HG02623 (cell line): Measurements from ENCODE around the gene CDC27.
"Not testable (repeated sequence)": the region's sequence is repeated elsewhere in the genome, so short reads cannot be mapped to it uniquely, and the experiment has no call there.

Experiments used
- ATAC-seq: cut with Tn5 transposase; IDR thresholded peaks from one replicate; pipeline ENCODE4 v1.9.1; 2021; ENCODE audit warnings: moderate library complexity; ENCODE audit not compliant: unreplicated experiment

Gene CDC27

DNA sequence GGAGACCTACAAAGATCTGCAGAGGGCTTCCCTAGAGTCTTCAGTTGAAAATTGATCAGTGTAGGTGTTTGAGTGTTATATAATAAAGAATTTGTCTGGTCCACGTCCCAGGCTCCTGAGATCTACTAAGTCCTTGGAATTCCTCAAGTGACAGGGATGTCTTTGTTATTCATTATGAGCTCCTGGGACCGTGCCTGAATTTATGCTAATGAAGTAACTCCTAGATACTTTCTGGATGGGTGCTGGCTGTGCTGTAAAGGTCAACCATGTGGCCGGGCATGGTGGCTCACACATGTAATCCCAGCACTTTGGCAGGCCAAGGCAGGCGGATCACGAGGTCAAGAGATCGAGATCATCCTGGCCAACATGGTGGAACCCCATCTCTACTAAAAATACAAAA is 43.7 kb downstream of the CDC27 start:
- no peak for ATAC-seq

DNA sequence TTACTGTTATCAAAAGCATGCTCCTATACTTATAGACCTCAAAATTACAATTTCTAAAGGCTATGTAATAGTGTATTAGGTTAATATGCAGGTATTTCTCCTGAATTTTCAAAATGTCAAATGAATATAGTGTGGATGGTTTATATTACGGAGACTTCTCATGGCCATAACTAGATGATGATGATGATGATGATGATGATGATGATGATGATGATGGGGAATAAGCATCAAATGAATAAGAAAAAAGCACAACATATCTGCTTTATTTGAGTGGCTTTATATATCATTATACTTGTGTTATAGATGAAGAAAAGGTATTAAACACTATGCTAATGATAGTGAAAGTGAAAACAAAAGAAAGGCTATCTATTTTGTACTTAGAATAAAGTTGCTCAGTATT is 53.9 kb downstream of the CDC27 start:
- no peak for ATAC-seq

DNA sequence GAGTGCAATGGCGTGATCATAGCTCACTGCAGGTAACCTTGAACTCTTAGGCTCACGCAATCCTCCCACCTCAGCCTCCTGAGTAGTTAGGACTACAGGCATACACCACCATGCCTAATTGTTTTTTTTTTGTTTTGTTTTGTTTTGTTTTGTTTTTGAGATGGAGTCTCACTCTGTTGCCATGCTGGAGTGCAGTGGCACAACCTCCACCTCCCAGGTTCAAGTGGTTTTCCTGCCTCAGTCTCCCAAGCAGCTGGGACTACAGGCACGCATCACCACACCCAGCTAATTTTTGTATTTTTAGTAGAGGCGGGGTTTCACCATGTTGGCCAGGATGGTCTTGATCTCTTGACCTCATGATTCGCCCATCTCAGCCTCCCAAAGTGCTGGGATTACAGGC is 54.7 kb downstream of the CDC27 start:
- ATAC-seq: not testable (repeated sequence)

DNA sequence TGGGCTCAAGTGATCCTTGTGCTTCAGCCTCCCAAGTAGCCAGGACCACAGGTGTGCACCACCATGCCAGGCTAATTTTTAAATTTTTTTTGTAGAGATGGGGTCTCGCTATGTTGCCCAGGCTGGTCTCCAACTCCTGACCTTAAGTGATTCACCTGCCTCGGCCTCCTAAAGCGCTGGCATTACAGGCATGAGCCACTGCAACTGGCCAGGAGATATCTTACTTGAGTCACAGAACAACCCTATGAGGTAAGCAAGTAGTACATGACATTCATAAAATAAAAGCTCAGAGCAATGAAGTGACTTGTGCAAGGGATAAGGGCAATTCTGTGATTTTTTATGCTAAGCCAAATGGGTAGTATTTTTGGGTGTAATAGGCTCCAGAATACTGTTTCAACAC is 57.3 kb downstream of the CDC27 start:
- no peak for ATAC-seq

DNA sequence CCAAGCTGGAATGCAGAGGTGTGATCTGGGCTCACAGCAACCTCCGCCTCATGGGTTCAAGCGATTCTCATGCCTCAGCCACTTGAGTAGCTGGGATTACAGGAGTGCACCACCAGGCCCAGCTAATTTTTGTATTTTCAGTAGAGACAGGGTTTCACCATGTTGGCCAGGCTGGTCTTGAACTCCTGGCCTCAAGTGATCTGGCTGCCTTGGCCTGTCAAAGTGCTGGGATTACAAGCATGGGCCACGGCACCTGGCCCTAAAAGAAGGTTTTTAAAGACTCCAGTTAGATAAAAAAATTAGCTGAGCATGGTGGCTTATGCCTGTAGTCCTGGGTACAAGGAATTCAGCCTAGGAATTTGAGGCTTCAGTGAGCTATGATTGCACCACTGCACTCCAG is 62.3 kb downstream of the CDC27 start:
- not testable (repeated sequence) for ATAC-seq

DNA sequence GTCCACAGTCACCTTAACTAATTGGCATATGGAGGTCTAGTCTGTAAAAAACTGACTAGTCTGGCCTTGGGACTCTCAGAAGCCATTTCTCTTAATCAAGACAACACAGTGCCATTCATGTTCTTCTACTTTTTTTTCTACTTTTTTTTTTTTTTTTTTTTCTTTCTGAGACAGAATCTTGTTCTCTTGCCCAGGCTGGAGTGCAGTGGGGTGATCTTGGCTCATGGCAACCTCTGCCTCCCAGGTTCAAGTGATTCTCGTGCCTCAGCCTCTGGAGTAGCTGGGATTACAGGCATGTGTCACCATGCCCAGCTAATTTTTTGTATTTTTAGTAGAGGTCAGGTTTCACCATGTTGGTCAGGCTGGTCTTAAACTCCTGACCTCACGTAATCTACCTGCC is 65.8 kb downstream of the CDC27 start:
- ATAC-seq: not testable (repeated sequence)

DNA sequence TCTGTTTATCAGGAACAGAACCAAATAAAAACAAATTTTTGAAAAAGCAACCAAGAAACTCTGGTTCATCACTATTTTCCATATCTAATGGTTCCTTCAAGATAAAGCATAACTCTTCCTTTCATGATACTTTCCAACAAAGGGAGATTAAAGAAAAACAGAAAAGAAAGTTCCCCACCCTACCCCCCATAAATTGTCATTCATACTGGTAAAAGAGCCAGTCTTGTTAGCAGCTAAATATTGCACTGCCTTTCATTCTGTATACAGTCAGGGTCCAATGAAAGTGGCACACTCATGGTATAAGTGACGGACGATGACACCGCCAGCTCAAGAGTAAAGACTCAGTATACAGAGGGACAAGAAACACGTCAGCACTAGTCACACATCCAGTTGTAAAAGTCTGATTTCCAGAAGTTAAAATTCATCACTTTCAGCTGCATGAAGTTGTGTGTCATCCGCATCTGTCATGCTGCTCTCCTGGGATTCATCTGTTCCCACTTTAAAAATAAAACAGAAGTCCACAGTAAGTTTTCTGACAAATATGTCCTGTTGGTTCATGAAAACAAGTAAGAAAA is 68.5 kb downstream of the CDC27 start:
- no peak for ATAC-seq

DNA sequence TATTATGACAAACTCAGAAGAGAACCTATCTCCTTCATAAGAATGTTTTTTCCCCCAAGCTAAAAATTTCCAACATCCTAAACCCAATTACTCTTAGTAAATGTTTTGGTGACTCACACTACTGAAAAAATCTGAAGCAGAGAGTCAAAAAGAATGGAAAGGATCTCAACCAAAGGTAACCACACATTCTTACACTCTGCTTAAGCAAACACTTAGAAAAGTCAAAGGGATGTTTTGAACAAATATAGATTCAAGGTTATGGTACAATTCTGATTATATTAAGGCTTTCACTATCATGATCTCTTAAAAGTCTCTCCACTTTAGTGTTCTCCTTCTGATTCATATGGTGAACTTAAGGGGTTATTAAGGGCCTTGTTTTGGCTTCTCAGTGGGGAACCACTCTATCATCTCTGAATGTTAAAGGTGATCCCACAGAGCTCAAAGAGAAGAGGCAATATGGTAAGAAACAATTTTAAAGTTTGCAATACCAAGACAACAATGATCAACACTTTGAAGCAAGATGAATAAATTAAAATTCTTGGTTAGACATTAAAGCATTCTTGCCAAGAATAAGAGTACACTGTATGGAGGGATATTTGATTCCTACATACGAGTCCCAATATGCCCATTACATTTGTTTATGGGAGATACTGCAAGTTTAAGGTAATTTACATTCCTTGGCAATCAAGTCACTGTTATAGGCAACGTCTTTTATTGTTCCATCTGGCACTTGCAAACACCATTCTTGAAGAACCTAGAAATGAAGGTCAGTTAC is 69.2 kb downstream of the CDC27 start:
- ATAC-seq: no peak

DNA sequence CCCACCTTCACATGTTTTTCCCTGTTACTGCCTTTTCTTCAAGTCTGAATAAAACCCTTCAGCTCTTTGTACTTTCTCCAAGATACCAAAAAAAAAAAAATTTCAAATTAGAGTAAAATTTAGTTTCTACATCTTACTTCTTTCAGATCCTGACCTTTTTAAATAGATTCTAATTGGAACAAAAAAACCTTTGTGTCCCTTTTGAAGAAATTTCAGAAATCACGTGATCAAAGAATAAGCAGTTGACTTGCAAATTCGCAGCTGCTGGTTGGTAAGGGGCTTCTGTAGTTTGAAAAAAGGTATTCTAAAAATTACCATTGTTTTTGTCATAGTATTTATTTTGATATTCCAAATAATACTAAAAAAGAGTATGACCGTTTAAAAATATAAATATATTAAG is 71.7 kb downstream of the CDC27 start:
- no peak for ATAC-seq

DNA sequence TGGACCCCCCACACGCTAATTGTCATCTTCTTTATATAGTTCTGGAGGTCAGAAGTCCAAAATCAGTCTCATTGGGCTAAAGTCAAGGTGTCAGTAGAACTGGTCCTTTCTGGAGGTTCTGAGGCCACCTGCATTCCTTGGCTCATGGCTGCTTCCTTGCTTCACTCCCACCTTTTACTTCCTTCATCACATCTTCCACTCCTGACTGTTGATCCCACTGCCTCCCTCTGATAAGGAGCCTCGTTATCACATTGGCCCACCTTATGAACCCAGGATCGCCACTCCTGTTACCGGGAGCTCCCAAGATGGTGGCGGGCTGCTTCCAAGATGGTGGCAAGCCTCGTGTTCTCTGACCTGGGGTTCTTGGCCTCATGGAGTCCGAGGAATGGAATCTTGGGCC is 83.0 kb downstream of the CDC27 start:
- ATAC-seq: no peak

DNA sequence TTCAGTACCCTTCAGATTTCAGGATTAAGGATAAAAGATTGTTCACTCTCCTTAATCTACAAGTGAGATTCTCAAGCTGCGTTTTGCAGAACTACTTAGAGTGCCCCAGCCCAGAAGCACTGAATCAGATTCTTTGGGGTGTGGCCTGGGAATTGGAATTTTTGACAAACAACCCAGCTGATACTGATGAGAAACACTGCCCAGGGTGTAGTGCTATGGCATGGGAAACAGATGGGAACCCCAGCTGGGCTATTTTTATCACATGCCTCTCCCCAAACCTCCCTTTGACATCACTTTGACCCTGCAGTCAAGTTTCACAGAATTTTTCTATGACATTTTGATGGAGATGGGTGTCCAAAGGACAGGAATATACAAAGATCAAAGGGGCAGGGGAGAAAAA is 83.8 kb downstream of the CDC27 start:
- not testable (repeated sequence) for ATAC-seq

DNA sequence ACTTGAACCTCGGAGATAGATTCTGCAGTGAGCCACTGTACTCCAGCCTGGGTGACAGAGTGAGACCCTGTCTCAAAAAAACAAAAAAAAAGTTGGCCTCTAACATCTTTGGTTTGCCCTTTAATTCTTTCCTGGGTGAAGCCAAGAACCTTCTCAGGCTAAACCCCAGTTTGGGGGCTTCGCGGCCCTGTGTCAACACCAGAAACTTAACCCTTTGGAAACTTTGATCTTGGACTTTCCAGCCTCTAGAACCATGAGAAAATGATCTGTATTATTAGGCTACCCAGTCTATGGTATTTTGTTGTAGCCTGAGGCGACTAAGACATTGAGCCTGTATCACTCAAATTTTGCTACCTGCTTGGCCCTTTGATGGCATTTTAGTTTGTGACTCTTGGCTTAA is 86.2 kb downstream of the CDC27 start:
- ATAC-seq: no peak

DNA sequence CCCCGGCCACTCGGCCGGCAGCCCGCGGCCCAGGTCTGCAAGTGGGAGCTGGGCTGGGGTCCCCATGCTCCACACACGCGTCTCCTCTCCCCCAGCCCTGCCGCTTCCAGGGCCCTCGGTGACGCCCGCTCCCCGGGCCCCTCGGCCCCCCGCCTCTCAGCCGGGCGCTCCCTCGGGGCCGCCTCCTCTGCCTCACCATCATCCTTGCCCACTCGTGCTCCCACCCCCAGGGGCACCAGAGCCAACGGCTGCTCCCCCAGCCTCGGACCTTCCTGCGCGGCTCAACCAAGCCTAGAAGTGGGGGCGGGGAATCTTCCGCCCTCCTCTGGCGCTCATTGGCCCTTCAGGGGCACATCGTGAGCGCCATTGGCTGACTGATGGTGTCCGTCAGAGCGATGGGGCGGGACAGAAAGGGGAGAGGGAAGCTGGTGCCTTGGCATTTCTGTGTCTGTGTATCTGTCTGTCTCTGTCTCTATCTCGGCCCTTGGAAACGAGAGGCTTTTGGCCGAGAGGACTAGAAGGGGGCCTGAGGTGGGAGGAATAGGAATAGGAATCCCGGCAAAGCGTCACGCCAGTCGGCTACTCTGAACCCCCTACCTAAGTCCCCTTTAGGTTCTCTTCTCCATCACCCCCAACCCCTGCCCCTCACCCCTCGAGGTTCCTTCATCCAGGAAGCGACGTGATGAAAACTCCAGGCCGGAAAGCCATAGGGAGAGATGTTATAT is 88.9 kb downstream of the CDC27 start:
- ATAC-seq: peak; percentile 96

DNA sequence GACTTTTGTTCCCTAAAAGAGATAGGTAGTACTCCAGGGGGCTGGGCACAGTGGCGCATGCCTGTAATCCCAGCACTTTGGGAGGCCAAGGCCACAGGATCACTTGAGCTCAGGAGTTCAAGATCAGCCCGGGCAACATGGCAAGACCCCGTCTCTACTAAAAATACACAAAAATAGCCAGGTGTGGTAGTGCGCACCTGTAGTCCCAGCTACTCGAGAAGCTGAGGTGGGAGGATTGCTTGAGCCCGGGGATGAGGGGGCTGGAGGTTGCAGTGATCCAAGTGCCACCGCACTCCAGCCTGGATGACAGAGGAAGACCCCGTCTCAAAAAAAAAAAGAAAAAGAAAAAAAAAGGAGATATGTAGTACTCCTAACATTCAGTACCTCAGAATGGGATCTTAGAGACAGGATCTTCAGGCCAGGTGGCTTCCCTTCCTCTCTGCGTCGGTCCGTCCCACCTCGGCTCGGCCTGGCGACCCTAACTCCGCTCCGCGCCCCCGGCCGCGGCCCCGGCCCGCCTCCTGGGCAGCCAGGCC is 89.6 kb downstream of the CDC27 start:
- ATAC-seq: no peak

DNA sequence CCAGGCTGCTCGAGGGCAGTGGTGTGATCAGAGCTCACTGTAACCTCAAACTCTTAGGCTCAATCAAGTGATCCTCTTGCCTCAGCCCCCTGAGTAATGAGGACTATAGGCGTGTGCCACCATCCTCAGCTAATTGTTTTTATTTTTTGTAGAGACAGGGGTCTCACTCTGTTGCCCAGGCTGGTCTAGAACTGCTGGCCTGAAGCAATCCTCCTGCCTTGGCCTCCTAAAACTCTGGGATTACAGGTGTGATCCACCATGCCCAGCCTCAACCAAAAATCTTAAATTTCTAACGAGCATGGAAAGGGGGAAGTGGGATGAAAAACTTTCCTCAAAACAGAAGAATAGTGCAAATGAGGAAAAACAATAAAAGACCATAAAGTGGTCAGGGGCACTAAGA is 92.8 kb downstream of the CDC27 start:
- ATAC-seq: no peak

DNA sequence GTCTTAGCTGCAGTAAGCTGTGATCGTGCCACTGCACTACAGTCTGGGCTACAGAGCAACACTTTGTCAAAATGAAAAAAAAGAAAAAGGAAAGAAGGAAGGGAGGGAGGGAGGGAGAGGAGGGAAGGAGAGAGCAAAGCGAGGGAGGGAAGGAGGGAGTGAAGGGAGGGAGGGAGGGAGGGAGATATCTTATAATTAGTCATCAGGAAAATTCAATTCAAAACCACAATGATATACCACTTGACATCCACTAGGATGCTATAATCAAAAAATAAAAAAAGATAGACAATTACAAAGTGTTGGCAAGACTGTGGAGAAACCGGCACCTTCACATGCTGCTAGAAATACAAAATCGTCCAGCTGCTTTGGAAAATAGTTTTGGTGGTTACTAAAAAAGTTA is 93.8 kb downstream of the CDC27 start:
- no peak for ATAC-seq

DNA sequence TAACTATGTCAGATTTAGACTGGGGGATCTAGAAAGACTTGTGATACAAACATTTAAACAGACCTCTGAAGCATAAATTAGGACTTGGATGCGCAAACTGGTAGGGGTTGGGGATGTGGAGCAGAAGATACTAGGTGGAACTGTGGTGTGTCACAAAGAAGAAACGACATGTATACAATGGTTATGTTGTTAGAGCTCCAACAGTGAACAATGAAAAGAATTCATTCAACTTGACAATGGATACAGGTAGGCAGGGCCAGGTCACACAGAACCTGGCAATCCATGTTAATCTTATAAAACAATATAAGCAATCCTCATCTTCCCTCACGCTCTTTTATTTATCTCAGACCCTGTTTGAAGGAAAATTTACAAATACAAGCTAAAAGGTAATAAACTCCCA is 102.0 kb downstream of the CDC27 start:
- no peak for ATAC-seq

DNA sequence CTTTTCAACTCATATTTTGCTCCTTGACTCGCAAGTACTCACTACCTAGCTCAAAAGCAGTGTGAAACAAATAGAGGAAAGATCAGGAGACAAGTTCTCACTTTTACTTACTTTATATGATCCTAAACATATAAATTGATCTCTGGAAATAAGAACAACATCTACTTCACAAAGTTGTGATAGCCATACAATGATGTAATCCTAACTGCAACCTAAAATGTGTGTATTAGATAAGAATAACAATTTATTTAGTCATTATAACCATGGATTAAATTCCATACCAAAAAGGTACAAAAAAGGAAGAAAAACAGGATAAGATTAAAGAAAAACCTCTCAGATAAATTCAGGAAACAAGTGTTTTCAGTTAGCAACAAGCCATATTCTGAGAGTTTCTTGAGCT is 103.4 kb downstream of the CDC27 start:
- ATAC-seq: no peak

DNA sequence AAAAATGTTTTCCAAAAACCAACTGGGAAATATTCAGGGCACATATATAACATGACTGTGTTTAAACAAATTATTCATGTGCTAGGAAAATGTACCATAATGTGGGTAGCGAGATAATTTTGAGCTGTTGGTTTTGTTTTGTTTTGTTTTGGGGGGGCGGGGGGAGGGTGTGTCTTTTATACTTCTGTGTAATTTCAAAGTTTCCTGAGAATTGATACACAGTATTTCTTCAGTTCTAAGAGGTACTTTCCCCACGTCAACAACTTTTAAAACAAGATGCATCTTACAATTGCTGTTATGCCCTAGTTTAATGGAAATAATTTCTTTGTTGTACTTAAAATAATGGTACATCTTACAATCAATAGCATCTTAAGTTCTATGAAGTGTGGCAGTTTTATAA is 110.3 kb downstream of the CDC27 start:
- ATAC-seq: no peak

DNA sequence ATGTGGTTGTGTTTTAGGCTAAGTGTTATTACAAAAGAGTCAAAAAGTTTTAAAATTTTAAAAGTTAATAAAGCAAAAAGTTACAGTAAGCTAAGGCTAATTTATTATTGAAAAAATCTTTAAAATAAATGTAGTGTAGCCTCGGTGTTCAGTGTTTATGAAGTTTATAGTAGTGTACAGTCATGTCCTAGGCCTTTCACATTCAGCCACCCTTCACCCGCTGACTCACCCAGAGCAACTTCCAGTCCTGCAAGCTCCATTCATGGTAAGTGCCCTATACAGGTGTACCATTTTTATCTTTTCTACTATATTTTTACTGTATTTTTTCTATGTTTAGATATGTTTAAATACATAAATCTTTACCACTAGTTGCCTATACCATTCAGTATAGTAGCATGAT is 111.5 kb downstream of the CDC27 start:
- ATAC-seq: no peak

DNA sequence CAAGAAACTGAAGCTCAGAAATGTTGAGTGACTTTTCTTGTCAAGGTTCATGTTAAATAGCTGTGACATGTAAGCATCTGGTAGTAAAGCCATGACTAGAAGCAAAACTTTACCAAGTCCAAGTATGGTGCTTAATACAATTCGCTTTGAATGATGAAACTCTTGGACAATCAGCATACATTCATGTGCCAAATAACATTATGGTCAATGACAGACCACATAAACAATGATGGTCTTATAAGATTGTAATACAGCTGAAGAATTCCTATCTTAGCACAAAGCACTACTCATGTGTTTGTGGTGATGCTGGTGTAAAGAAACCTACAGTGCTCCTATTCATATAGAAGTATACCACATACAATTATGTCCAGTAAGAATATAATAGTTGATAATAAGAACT is 112.9 kb downstream of the CDC27 start:
- ATAC-seq: no peak

DNA sequence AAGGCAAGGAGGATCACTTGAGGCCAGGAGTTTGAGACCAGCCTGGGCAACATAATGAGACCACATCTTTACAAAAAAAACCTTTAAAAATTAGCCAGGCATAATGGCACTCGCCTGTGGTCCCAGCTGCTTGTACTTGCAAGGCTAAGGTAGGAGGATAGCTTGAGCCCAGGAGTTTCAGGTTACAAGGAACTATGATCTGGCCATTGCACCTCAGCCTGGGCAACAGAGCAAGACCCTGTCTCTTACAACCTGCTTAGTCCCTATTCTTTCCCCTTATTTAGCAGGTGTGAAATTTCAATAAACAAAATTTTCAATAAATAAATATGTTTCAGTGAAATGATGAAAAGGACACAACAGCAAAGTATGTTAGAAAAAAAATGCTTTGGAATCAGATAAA is 114.7 kb downstream of the CDC27 start:
- ATAC-seq: not testable (repeated sequence)
